HL-60/S4 treated with retinoic acid at 250 ng/mL for 4 days and 3 days (cell line): ENCODE results near the gene TUBA3C.

ENCODE experiments used
- in situ Hi-C: fragments of 300-500 bp; cut with MboI; formaldehyde crosslinking; loops from 2 replicates; pipeline ENCODE4 v1.7.0; 2022; ENCODE audit warnings: low sequenced_read_pairs

The TUBA3C gene

GRCh38 chr13:19169496-19169895 lies 12.1 kb downstream of the TUBA3C start:
- in situ Hi-C loops, result no loop called here

- in situ Hi-C loops, result no loop called here
These were observed 20.3 kb downstream of the TUBA3C start for GRCh38 chr13:19161308-19161707.

- in situ Hi-C loops, result no loop called here
These were observed 21.7 kb downstream of the TUBA3C start for GRCh38 chr13:19159761-19160420.

- in situ Hi-C loops, result no loop called here
These were observed 22.4 kb downstream of the TUBA3C start for GRCh38 chr13:19159181-19159580.

GRCh38 chr13:19158526-19159174 lies 23.0 kb downstream of the TUBA3C start:
- in situ Hi-C loops, result no loop called here

- in situ Hi-C loops, result no loop called here
These were observed 23.6 kb downstream of the TUBA3C start for GRCh38 chr13:19158006-19158405.

- in situ Hi-C loops, result no loop called here
These were observed 24.2 kb downstream of the TUBA3C start for GRCh38 chr13:19157461-19157860.

- in situ Hi-C loops, result no loop called here
These were observed 25.4 kb downstream of the TUBA3C start for GRCh38 chr13:19156013-19156825.

GRCh38 chr13:19155321-19155861 lies 26.2 kb downstream of the TUBA3C start:
- in situ Hi-C loops, result no loop called here

- in situ Hi-C loops, result no loop called here
These were observed 26.8 kb downstream of the TUBA3C start for GRCh38 chr13:19154843-19155242.

GRCh38 chr13:19153782-19154450 lies 27.7 kb downstream of the TUBA3C start:
- in situ Hi-C loops, result no loop called here

- in situ Hi-C loops, result no loop called here
These were observed 29.2 kb downstream of the TUBA3C start for GRCh38 chr13:19152403-19152802.

- in situ Hi-C loops, result no loop called here
These were observed 29.9 kb downstream of the TUBA3C start for GRCh38 chr13:19151581-19152263.

GRCh38 chr13:19150712-19151228 lies 30.9 kb downstream of the TUBA3C start:
- in situ Hi-C loops, result no loop called here

GRCh38 chr13:19150226-19150625 lies 31.4 kb downstream of the TUBA3C start:
- in situ Hi-C loops, result no loop called here

- in situ Hi-C loops, result no loop called here
These were observed 33.1 kb downstream of the TUBA3C start for GRCh38 chr13:19148561-19148960.
